Measurements from ENCODE around the gene FANCI.

- TF ChIP-seq CTCF (IDR thresholded peaks at IDR 0.05) (no peak), POLR2AphosphoS5 (IDR thresholded peaks at IDR 0.05) (no peak), POLR2A (IDR thresholded peaks at IDR 0.05) (no peak)
Observed at GRCh38 chr15:89340573-89340972, 96.8 kb downstream of the FANCI start.
